ENCODE data around the gene BAZ1B.

DNA sequence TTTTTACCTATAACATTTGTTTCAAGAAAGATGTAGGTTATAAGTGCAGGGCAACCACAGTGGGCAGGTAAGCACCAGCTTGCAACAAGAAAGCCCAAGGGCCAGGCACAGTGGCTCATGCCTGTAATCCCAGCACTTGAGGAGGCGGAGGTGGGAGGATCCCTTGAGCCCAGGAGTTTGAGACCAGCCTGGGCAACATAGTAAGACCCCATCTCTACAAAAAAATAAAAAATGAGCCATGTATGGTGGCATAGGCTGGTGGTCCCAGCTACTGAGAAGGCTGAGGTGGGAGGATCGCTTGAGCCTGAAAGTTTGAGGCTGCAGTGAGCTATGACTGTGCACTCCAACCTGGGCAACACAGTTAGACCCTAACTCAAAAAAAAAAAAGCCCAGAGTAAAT, 22.6 kb upstream of the BAZ1B start:
- TF ChIP-seq POLR2A (IDR thresholded peaks at IDR 0.05; ENCODE audit: low read length) (no peak), GATA1 (IDR thresholded peaks at IDR 0.05; ENCODE audit: low read depth, low read length) (no peak)

All from erythroblast (primary cell).